HG03280 (cell line): ENCODE measurements around the gene LENG1.

Source experiments
- ATAC-seq: cut with Tn5 transposase; IDR thresholded peaks from one replicate; pipeline ENCODE4 v1.9.1; 2021; ENCODE audit warnings: mild to moderate bottlenecking, moderate library complexity; ENCODE audit not compliant: unreplicated experiment

The LENG1 gene

GRCh38 chr19:54165222-54165621 is 5.7 kb upstream of the LENG1 start:
- no peak for ATAC-seq

GRCh38 chr19:54164369-54165068 is 5.0 kb upstream of the LENG1 start:
- ATAC-seq: no peak

DNA sequence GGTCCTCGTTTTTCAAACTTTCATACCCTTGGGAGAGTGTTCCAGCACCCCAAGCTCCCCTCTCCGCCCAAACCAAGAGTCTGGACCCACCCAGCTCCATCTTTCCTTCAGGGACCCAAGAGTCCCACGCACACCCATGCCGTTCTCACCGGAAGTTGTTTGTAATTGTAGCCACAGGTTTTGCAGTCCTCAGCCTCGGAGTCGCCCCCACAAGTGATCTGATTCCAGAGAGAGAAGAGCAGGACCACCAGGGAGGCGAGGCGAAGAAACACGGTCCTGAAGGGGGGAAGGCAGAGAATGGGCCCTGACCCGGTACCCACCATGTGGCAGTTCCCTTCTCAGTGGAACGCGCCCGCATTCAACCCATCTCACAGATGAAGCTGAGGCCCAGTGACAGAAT is 3.4 kb upstream of the LENG1 start:
- ATAC-seq: no peak

GRCh38 chr19:54162241-54162805 is 2.8 kb upstream of the LENG1 start:
- no peak for ATAC-seq

DNA sequence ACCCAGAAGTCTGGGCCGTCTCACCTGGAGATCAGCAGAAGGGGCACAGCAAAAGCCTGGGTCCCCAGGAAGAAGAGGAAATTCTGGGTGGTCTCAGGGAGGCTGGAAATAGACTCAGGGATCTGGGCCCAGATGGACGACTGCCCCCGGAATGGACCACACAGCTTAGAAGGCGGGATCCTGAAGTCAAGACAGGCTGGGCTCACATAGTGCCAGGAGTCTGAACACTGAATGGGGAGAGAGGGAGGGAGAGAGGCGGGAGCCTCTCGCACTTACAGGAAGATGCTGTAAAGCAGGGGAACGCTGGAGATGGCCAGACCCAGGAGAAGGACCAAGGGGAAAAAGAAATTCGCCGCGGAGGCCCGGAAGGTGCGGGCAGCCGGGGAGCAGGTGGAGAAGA is 1.3 kb upstream of the LENG1 start:
- no peak for ATAC-seq

DNA sequence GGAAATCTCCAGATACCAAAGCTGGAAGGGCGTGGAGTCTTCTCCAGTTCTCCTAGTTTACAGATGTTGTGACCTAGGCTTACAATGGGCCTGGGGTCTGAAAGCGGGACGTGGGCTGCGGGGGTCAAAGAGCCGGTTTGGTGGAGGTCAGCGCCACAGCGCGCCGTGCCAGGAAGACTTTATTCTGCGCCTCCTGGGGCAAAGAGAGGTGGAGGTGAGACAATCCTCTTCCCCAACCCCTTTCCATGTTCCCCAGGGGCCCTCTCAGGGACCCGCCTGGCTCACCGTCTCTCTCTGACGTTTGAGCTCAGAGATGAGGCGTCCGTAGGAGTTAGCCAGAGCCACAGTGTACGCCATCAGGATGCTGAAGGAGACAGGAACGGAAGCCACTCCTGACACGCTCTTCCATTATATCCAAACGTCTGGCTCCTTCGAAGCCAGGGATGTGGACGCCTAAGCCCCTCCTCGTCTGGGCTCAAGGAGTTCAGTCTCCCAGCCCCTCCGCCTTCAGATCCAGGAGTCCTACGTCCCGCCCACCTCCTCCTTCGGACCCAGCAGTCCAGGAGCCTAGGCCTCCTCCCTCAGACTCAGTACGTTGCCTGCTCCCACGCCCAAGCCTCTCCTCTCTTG is 776 bp upstream of the LENG1 start:
- peak; percentile 0 for ATAC-seq

- ATAC-seq: no peak
These were observed 639 bp downstream of the LENG1 start for GRCh38 chr19:54158812-54159351.

GRCh38 chr19:54156953-54157352 is 2.6 kb downstream of the LENG1 start:
- ATAC-seq: no peak

- no peak for ATAC-seq
These were observed 3.0 kb downstream of the LENG1 start for GRCh38 chr19:54156490-54156889.

GRCh38 chr19:54155694-54156093 is 3.8 kb downstream of the LENG1 start:
- ATAC-seq: no peak

DNA sequence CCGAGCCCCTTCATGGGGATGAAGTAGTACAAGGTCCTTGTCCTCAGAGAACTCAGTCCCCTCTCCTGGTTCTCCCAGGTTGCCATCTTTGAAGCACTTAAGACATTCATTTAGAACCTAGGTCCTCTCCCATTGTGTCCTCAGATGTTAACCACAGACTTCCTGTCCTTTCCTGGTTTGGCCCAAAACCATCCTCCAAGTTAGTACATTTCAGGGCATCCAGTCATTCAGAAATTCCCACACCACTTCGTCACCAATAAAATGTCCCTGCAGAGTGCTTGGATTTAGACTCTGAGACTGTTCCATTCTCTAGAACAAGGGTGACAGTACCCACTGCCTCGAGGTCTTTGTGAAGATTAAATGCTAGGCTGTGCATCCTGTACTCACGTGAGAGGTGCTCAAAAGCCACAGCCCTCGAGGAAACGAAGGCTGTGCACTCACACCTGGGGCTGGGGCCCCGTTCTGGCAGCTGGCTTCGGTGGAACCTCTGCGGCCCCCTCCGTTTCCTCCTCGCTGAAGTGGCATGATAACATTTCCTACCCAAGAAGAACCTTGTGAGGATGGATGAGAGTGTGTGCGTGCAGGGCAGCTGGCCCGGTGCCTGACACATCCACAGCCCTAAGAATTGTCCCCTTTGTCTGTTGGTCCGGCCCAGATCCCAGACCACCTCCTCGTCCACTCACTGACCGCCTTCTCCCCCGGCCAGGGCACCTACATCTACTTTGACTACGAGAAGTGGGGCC is 4.7 kb downstream of the LENG1 start:
- no peak for ATAC-seq

- no peak for ATAC-seq
These were observed 5.7 kb downstream of the LENG1 start for GRCh38 chr19:54153731-54154326.

DNA sequence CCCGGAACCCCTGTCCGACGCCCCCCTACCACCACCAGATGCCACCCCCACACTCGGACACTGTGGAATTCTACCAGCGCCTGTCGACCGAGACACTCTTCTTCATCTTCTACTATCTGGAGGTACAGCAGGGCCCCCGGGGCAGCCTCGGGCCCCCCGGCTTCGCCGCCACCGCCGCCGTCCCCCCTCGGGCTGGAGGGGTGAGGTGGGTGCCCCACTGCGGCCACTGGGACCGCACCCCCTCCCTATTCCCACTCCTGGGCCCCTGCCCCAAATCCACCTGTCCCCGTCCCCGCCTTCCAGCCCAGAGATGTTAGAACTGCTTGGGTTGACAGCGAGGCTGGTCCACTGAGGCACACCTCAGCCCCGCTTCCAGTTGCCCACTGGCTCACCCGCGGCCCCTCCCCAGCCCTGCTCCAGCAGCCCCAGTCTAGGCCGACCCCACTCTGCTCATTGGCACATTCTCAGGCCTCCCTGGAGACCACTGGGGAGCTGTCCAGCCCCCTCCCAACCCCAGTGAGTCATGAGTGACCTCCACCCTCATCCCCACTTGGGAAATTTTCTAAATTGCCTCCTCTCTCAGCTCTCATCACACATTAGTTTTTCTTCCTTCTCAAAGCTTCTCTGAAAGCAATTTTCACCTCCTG is 6.5 kb downstream of the LENG1 start:
- no peak for ATAC-seq

DNA sequence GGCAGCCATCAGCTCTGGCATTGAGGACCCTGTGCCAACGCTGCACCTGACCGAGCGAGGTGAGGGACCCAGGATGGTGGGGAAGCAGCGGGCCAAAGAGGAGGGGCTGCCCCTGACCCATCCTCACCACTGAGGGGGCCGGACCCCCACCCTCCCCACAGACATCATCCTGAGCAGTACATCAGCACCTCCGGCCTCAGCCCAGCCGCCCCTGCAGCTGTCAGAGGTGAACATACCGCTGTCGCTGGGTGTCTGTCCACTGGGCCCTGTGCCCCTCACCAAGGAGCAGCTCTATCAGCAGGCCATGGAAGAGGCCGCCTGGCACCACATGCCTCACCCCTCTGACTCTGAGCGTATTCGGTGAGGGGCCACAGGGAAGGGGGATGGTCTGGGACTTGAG is 7.3 kb downstream of the LENG1 start:
- no peak for ATAC-seq

DNA sequence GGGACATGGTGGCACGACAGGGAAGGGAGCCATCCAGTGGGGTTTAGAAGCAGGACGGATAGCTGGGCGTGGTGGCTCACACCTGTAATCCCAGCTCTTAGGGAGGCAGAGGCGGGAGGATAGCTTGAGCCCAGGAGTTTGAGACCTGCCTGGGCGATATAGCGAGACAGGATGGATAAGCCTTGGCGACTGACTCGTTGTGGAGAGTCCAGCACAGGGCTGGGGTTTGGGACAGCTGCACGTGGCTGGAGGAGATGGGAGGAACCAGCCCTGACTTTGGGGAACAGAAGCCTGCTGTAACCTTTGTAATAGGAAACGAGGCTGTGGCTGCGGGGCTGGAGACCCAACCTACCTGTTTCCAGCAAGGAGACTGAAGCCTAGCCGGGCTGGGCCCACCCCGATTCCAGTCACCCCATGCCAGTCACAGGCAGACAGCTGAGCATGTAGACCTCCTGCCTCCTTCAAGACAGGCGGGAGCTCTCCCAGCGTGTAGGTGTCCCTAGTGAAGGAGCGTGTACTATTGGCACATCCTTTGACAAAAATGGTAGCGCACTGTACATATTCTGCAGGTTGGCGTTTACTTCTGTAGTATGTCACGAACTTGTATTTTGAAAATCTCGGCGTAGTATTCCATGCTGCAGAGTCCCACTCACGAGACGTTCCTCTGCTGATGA is 8.0 kb downstream of the LENG1 start:
- no peak for ATAC-seq

DNA sequence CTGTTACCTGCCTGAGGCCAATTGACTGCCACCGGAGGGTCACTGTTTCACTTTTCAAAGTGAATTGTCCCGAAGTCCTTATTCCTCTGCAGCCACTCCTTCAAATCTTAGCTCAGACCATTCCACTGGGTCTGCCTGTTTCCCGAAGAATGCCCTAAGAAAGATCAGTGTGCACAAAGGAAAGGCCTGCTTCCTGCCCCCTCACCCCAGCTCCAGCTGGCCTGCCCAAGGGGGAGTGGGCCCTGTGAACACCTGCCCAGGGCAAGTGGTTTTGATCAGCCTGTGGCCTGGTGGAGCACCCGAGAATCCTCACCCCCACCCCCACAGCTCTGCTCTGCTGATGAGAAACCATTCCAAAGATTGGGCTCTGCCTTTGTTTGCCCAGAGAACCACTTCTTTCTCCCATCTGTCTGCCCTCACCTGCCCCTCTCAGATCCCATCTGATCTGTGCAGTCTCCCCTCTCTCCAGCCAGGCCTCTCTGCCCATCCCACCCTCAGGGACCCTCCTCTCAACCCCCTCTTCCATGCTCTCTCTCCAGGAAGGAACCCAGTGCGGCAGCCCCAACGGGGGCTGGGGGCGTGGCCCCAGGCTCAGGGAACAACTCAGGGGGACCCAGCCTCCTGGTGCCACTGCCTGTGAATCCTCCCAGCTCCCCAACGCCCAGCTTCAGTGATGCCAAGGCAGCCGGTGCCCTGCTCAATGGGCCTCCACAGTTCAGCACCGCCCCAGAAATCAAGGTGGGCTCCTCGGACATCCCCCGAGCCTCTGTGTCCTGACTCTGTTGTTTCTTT is 10.3 kb downstream of the LENG1 start:
- ATAC-seq: no peak

DNA sequence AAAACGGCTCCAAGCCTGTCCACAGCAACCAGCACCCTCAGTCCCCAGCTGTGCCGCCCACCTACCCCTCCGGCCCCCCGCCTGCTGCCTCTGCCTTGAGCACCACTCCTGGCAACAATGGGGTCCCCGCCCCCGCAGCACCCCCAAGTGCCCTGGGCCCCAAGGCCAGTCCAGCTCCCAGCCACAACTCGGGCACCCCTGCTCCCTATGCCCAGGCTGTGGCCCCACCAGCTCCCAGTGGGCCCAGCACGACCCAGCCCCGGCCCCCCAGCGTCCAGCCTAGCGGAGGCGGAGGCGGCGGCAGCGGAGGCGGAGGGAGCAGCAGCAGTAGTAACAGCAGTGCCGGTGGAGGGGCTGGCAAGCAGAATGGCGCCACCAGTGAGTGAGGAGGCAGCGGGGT is 11.4 kb downstream of the LENG1 start:
- ATAC-seq: no peak

- no peak for ATAC-seq
These were observed 11.8 kb downstream of the LENG1 start for GRCh38 chr19:54147676-54148075.

DNA sequence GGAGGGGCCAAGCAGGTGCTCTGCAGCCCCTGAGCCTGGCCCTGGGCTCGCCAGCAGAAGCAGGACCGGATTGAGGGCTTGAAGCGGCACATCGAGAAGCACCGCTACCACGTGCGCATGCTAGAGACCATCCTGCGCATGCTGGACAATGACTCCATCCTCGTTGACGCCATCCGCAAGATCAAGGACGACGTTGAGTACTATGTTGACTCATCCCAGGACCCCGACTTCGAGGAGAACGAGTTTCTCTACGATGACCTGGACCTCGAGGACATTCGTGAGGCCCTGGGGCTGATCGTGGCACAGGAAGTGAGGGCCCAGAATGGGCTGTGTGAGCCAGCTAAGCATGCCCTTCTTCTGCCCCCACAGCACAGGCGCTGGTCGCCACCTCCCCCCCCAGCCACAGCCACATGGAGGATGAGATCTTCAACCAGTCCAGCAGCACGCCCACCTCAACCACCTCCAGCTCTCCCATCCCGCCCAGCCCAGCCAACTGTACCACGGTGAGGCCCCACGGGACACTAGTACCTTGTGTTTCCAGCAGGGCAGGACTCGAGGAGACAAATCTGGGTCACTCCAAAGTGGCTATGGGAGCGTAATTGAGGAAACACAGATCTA is 13.9 kb downstream of the LENG1 start:
- no peak for ATAC-seq
